Spleen (tissue), 11 donors: ENCODE measurements around the gene CXCR3. TPM values are rescaled to one million over a fixed set of nuclear protein-coding genes. Genes with fewer than 3 reads are reported as not detected.
A peak's percentile ranks its signal among the peaks of the same experiment; 100 is the strongest.

Experiments
- DNase-seq: peaks from one replicate; pipeline ENCODE4 v3.0.0-alpha.2; 2020
- H3K27ac ChIP-seq, 8 donors: fragments of 200-600 bp; sonication (generic) in 7 of 8; 1 replicate in 4 of 8; 2 replicates in 4 of 8; pipeline versions ENCODE4 v1.5.0 to v1.8.0; 2016 to 2021; ENCODE audit warnings: inconsistent platforms in 4 of 8, mild to moderate bottlenecking in 4 of 8, moderate library complexity in 1 of 8
- H3K27me3 ChIP-seq, 7 donors: fragments of 200-600 bp; sonication (generic) in 6 of 7; replicated peaks in 1 of 7; 1 replicate in 4 of 7; 2 replicates in 3 of 7; pipeline versions ENCODE4 v1.5.0 to v1.8.0; 2016 to 2021; ENCODE audit warnings: inconsistent platforms in 3 of 7, mild to moderate bottlenecking in 1 of 7
- H3K36me3 ChIP-seq, 6 donors: fragments of 200-600 bp; sonication (generic) in 5 of 6; 1 replicate in 4 of 6; 2 replicates in 2 of 6; pipeline versions ENCODE4 v1.5.0 to v1.8.0; 2016 to 2021; ENCODE audit warnings: inconsistent platforms in 2 of 6
- H3K4me1 ChIP-seq, 6 donors: fragments of 200-600 bp; sonication (generic) in 5 of 6; 1 replicate in 3 of 6; 2 replicates in 3 of 6; pipeline versions ENCODE4 v1.5.0 to v1.8.0; 2016 to 2021; ENCODE audit warnings: inconsistent platforms in 3 of 6
- H3K4me3 ChIP-seq, 8 donors: fragments of 200-600 bp; sonication (generic) in 7 of 8; 1 replicate in 4 of 8; 2 replicates in 4 of 8; pipeline versions ENCODE4 v1.5.0 to v1.8.0; 2016 to 2021; ENCODE audit warnings: inconsistent platforms in 4 of 8, mild to moderate bottlenecking in 4 of 8, moderate library complexity in 2 of 8
- H3K9me3 ChIP-seq, 8 donors: fragments of 200-600 bp; sonication (generic) in 7 of 8; 1 replicate in 4 of 8; 2 replicates in 4 of 8; pipeline versions ENCODE4 v1.5.0 to v1.8.0; 2016 to 2021; ENCODE audit warnings: inconsistent platforms in 4 of 8
- CTCF ChIP-seq, 11 experiments: fragments of 200-600 bp in 7 of 11; fragments of 450-650 bp in 4 of 11; sonication (generic) in 4 of 11; IDR thresholded peaks in 8 of 11; conservative IDR thresholded peaks in 3 of 11; 1 replicate in 7 of 11; 2 replicates in 4 of 11; pipeline versions ENCODE4 v1.4.0 to v1.8.0; 2016 to 2021; ENCODE audit warnings: antibody characterized with exemption in 11 of 11, inconsistent platforms in 4 of 11, mild to moderate bottlenecking in 1 of 11
- POLR2A ChIP-seq, 3 donors: fragments of 450-650 bp; IDR thresholded peaks; one replicate each; pipeline ENCODE4 v1.5.1; 2017; ENCODE audit warnings: antibody characterized with exemption in 3 of 3, mild to moderate bottlenecking in 1 of 3
- POLR2AphosphoS5 ChIP-seq, 3 donors: sonication (generic); formaldehyde crosslinking; IDR thresholded peaks; one replicate each; pipeline ENCODE4 v1.5.1; 2017; ENCODE audit warnings: antibody characterized with exemption in 3 of 3
- WGBS, 5 donors: extraction: QIAGEN DNeasy Blood & Tissue Kit in 3 of 5; methylation state at CpG; one replicate each; pipeline versions ENCODE4 v1.1.5 to v1.1.7; 2013 to 2018; 5-methylcytosine and 5-hydroxymethylcytosine counted together
- intact Hi-C: fragments of 100-400 bp; cut with DNase I; formaldehyde crosslinking; loops from one replicate; pipeline ENCODE4 v1.15.0; 2023; ENCODE audit warnings: low total_unique reads
- polyA plus RNA-seq, 3 donors: library from polyadenylated mRNA; stranded (reverse); fragments of 200-250 nt; gene quantifications; one replicate each; pipeline ENCODE4 v1.2.1, GENCODE V29; 2013
- total RNA-seq, 7 donors: library from RNA; depleted of rRNA in 3 of 7; stranded (reverse); fragments of >200 nt in 3 of 7; fragmentation: NEBNext Ultra II Directional in 4 of 7; extraction: Animal tissue kit (Norgen Biotek cat#: 25700) in 4 of 7; gene quantifications; one replicate each; pipeline versions ENCODE4 v1.1.0 to v1.2.1, GENCODE V29; 2016 to 2021
- donor health status: healthy with polysubstance abuse.
- donor health status: DM: no; HTN: no; CAD: no; lungs with moderate emphysema.
- donor health status: DM: no; HTN: no; CAD: no.
- donor health status: Bipolar disorder and iron deficiency.
- donor health status: healthy.
- donor health status: DM: no; HTN: no; CAD: no.
- donor health status: DM: yes; HTN: yes; CAD: no.

Gene CXCR3
- total and polyA plus RNA-seq, 10 donors = 4.4 to 13.9 (median 8.0) TPM

GRCh38 chrX:71640002-71640401 is 21.7 kb upstream of the CXCR3 start:
- Histone ChIP-seq H3K27me3 (no peaks in the 10 kb centered on the region), H3K4me1 (peaks cover 0 to 27% (median 12%) of the 10 kb centered on the region in 6 donors), H3K27ac (no peak overlapping the region), H3K9me3 (no peaks in the 10 kb centered on the region), H3K36me3 (no peaks in the 10 kb centered on the region), H3K4me3 (no peak overlapping the region)
- DNase-seq = no peak
- WGBS, 5 donors = 68 to 91% (median 84%) methylated on average over 4 of the region's 4 CpGs
- intact Hi-C loops = no loop called here
- no peak for TF ChIP-seq POLR2AphosphoS5 (IDR thresholded peaks at IDR 0.05)
- no peak for TF ChIP-seq CTCF (IDR thresholded peaks at IDR 0.05 in 8 of 11, conservative IDR thresholded peaks at IDR 0.05 in 3 of 11)
- TF ChIP-seq POLR2A (IDR thresholded peaks at IDR 0.05) = no peak

GRCh38 chrX:71638409-71638808 is 20.1 kb upstream of the CXCR3 start:
- Histone ChIP-seq H3K36me3 (no peaks in the 10 kb centered on the region), H3K4me1 (peaks cover 0 to 27% (median 12%) of the 10 kb centered on the region in 6 donors), H3K4me3 (no peak overlapping the region), H3K27me3 (no peaks in the 10 kb centered on the region), H3K9me3 (no peaks in the 10 kb centered on the region), H3K27ac (peak overlapping the region in 5 of 8 donors; percentile 24 to 76 (median 52))
- no peak for TF ChIP-seq POLR2AphosphoS5 (IDR thresholded peaks at IDR 0.05)
- no peak for TF ChIP-seq CTCF (IDR thresholded peaks at IDR 0.05 in 8 of 11, conservative IDR thresholded peaks at IDR 0.05 in 3 of 11)
- no peak for TF ChIP-seq POLR2A (IDR thresholded peaks at IDR 0.05)
- no peak for DNase-seq
- intact Hi-C loops = no loop called here
- WGBS, 5 donors = 45 to 58% (median 56%) methylated on average over 4 of the region's 4 CpGs

GRCh38 chrX:71637848-71638247 is 19.5 kb upstream of the CXCR3 start:
- Histone ChIP-seq H3K4me1 (peaks cover 0 to 27% (median 12%) of the 10 kb centered on the region in 6 donors), H3K27me3 (no peaks in the 10 kb centered on the region), H3K4me3 (no peak overlapping the region), H3K27ac (peak overlapping the region in 5 of 8 donors; percentile 24 to 76 (median 52)), H3K9me3 (no peaks in the 10 kb centered on the region), H3K36me3 (no peaks in the 10 kb centered on the region)
- intact Hi-C loops = no loop called here
- TF ChIP-seq CTCF (IDR thresholded peaks at IDR 0.05 in 8 of 11, conservative IDR thresholded peaks at IDR 0.05 in 3 of 11) (no peak), POLR2A (IDR thresholded peaks at IDR 0.05) (no peak), POLR2AphosphoS5 (IDR thresholded peaks at IDR 0.05) (no peak)
- WGBS, 5 donors = 38 to 52% (median 48%) methylated on average over 4 of the region's 4 CpGs
- DNase-seq = no peak

- 80 to 86% (median 82%) methylated on average over 3 of the region's 3 CpGs for WGBS, 5 donors
- H3K4me3 ChIP-seq = no peak overlapping the region
- no peaks in the 10 kb centered on the region for H3K27me3 ChIP-seq
- TF ChIP-seq POLR2A (IDR thresholded peaks at IDR 0.05) (no peak), POLR2AphosphoS5 (IDR thresholded peaks at IDR 0.05) (no peak), CTCF (IDR thresholded peaks at IDR 0.05 in 8 of 11, conservative IDR thresholded peaks at IDR 0.05 in 3 of 11) (no peak)
- H3K36me3 ChIP-seq = no peaks in the 10 kb centered on the region
- H3K9me3 ChIP-seq = no peaks in the 10 kb centered on the region
- intact Hi-C loops = no loop called here
- no peak for DNase-seq
- H3K4me1 ChIP-seq = peaks cover 0 to 27% (median 12%) of the 10 kb centered on the region in 6 donors
- peak overlapping the region in 4 of 8 donors; percentile 48 to 76 (median 53) for H3K27ac ChIP-seq
Measured at GRCh38 chrX:71637253-71637618, 18.9 kb upstream of the CXCR3 start.
